GM23338 (cell line): ENCODE results near the gene GIGYF2. TPM values are rescaled to one million over a fixed set of nuclear protein-coding genes. Genes with fewer than 3 reads are reported as not detected.

Experiments
- ATAC-seq: fragments of 200-7000 bp; cut with Tn5 transposase; 3 replicates; pipeline ENCODE4 v1.9.1; 2020
- DNase-seq: peaks from one replicate; pipeline ENCODE4 v3.0.0-alpha.2; 2015; ENCODE audit warnings: low spot score
- H2AFZ ChIP-seq: fragments of 200-600 bp; sonication (generic); 2 replicates; pipeline ENCODE4 v1.8.0; 2016; ENCODE audit warnings: antibody characterized with exemption, mild to moderate bottlenecking, moderate library complexity
- H3F3A ChIP-seq: fragments of 200-600 bp; sonication (generic); replicated peaks from 2 replicates; pipeline ENCODE4 v1.8.0; 2017; ENCODE audit warnings: antibody characterized with exemption, mixed run types, low read depth
- H3K27ac ChIP-seq: fragments of 200-600 bp; sonication (generic); 2 replicates; pipeline ENCODE4 v1.6.1; 2016; ENCODE audit warnings: low read depth
- H3K27me3 ChIP-seq: fragments of 200-600 bp; sonication (generic); 2 replicates; pipeline ENCODE4 v1.8.0; 2016; ENCODE audit warnings: mild to moderate bottlenecking, mixed run types, moderate library complexity; ENCODE audit not compliant: insufficient read depth
- H3K36me3 ChIP-seq: fragments of 200-600 bp; sonication (generic); 2 replicates; pipeline ENCODE4 v1.8.0; 2016; ENCODE audit warnings: mild to moderate bottlenecking; ENCODE audit not compliant: insufficient read depth
- H3K4me1 ChIP-seq: fragments of 200-600 bp; sonication (generic); 2 replicates; pipeline ENCODE4 v1.8.0; 2016; ENCODE audit warnings: mild to moderate bottlenecking, moderate library complexity; ENCODE audit not compliant: insufficient read depth
- H3K4me2 ChIP-seq: fragments of 200-600 bp; sonication (generic); 2 replicates; pipeline ENCODE4 v1.7.1; 2017; ENCODE audit warnings: mixed run types
- H3K4me3 ChIP-seq: fragments of 200-600 bp; sonication (generic); 2 replicates; pipeline ENCODE4 v1.6.1; 2016; ENCODE audit warnings: mixed run types
- H3K79me2 ChIP-seq: fragments of 200-600 bp; sonication (generic); replicated peaks from 2 replicates; pipeline ENCODE4 v1.8.0; 2017; ENCODE audit warnings: mild to moderate bottlenecking; ENCODE audit not compliant: insufficient read depth
- H3K9me2 ChIP-seq: fragments of 200-600 bp; sonication (generic); 2 replicates; pipeline ENCODE4 v1.8.0; 2017; ENCODE audit not compliant: insufficient read depth
- H4K20me1 ChIP-seq: fragments of 200-600 bp; sonication (generic); replicated peaks from 2 replicates; pipeline ENCODE4 v1.8.0; 2017; ENCODE audit warnings: mild to moderate bottlenecking; ENCODE audit not compliant: insufficient read depth
- H3K27ac Mint-ChIP-seq: 2 replicates; pipeline ENCODE4 v1.8.0; 2020; ENCODE audit warnings: inconsistent platforms, mild to moderate bottlenecking, moderate library complexity, mixed read lengths
- H3K27me3 Mint-ChIP-seq: 3 replicates; pipeline ENCODE4 v1.8.0; 2022; ENCODE audit warnings: low read depth, mild to moderate bottlenecking, moderate library complexity, mixed read lengths, inconsistent platforms; ENCODE audit not compliant: insufficient read depth, poor library complexity
- H3K36me3 Mint-ChIP-seq: 3 replicates; pipeline ENCODE4 v1.8.0; 2021; ENCODE audit warnings: low read depth, mild to moderate bottlenecking, inconsistent platforms, moderate library complexity, mixed read lengths
- H3K4me1 Mint-ChIP-seq: 3 replicates; pipeline ENCODE4 v1.8.0; 2020; ENCODE audit warnings: mild to moderate bottlenecking, inconsistent platforms, mixed read lengths
- H3K4me3 Mint-ChIP-seq: 3 replicates; pipeline ENCODE4 v1.8.0; 2021; ENCODE audit warnings: moderate library complexity, mild to moderate bottlenecking, inconsistent platforms, mixed read lengths
- H3K9me3 Mint-ChIP-seq: 3 replicates; pipeline ENCODE4 v1.8.0; 2020; ENCODE audit warnings: moderate library complexity, mild to moderate bottlenecking, inconsistent platforms, mixed read lengths
- CREB1 ChIP-seq: fragments of 250-450 bp; sonication (Bioruptor Pico); IDR thresholded peaks from 2 replicates; pipeline ENCODE4 v1.5.0; 2020; ENCODE audit warnings: low read depth, mild to moderate bottlenecking, moderate library complexity
- ETS1 ChIP-seq: IDR thresholded peaks from 2 replicates; pipeline ENCODE4 v1.6.1; 2016; ENCODE audit warnings: antibody characterized with exemption
- EZH2 ChIP-seq: fragments of 200-600 bp; sonication (generic); IDR thresholded peaks from one replicate; pipeline ENCODE4 v1.8.0; 2017; ENCODE audit warnings: antibody characterized with exemption, mild to moderate bottlenecking, low read depth; ENCODE audit not compliant: unreplicated experiment
- EZH2phosphoT487 ChIP-seq: fragments of 200-600 bp; sonication (generic); IDR thresholded peaks from one replicate; pipeline ENCODE4 v1.8.1; 2018; ENCODE audit warnings: antibody characterized with exemption; ENCODE audit not compliant: unreplicated experiment
- JUNB ChIP-seq: IDR thresholded peaks from one replicate; pipeline ENCODE4 v1.6.1; 2016; ENCODE audit warnings: antibody characterized with exemption; ENCODE audit not compliant: unreplicated experiment
- POLR2AphosphoS5 ChIP-seq: IDR thresholded peaks from 2 replicates; pipeline ENCODE4 v1.6.1; 2016; ENCODE audit warnings: antibody characterized with exemption, low read depth
- STAT1 ChIP-seq: IDR thresholded peaks from one replicate; pipeline ENCODE4 v1.6.1; 2016; ENCODE audit warnings: antibody characterized with exemption; ENCODE audit not compliant: unreplicated experiment
- ZNF114 ChIP-seq: fragments of 250-450 bp; sonication (Bioruptor Pico); IDR thresholded peaks from 2 replicates; pipeline ENCODE4 v1.5.0; 2020; ENCODE audit warnings: mild to moderate bottlenecking, moderate library complexity
- ZNF331 ChIP-seq: fragments of 250-450 bp; sonication (Bioruptor Pico); IDR thresholded peaks from 2 replicates; pipeline ENCODE4 v1.5.0; 2020; ENCODE audit warnings: low read depth, mild to moderate bottlenecking, moderate library complexity
- polyA plus RNA-seq: library from polyadenylated mRNA; unstranded; fragments of >200 nt; fragmentation: Nextera tagmentation; extraction: Ambion mirVana; gene quantifications from 2 replicates; pipeline ENCODE4 v1.2.1, GENCODE V29; 2016
- total RNA-seq: library from RNA; depleted of rRNA; stranded (reverse); fragments of >200 nt; shearing (Covaris generic); gene quantifications from 2 replicates; pipeline ENCODE4 v1.2.3, GENCODE V29; 2014
- TF ChIP-seq, protein P1 (sequence below), 2 experiments: fragments of 200-600 bp in 1 of 2; sonication (generic) in 1 of 2; conservative IDR thresholded peaks; 2 replicates each; pipeline versions ENCODE4 v1.5.1 to v1.6.1; 2016 to 2017; ENCODE audit warnings: antibody characterized with exemption in 2 of 2, low read depth in 2 of 2, mild to moderate bottlenecking in 2 of 2, moderate library complexity in 1 of 2
- TF ChIP-seq, protein P2 (sequence below): IDR thresholded peaks from one replicate; pipeline ENCODE4 v1.6.1; 2018; ENCODE audit warnings: antibody characterized with exemption; ENCODE audit not compliant: unreplicated experiment

GIGYF2 gene
- total and polyA plus RNA-seq, 2 experiments from 2014 or later, result 48.9 to 104 TPM

- H3K27ac ChIP-seq, result no peak overlapping the region
- Mint-ChIP-seq H3K36me3 (no peaks in the 10 kb centered on the region), H3K27ac (no peak overlapping the region), H3K9me3 (no peaks in the 10 kb centered on the region), H3K27me3 (peaks cover 10% of the 10 kb centered on the region), H3K4me1 (no peaks in the 10 kb centered on the region), H3K4me3 (no peak overlapping the region)
- H3K4me2 ChIP-seq, result no peak overlapping the region
- H3K9me2 ChIP-seq, result no peaks in the 10 kb centered on the region
- 0 out of 2 replicates have a peak overlapping the region, but pooled peaks have one; percentile 14 for H2AFZ ChIP-seq
- H3F3A ChIP-seq, result no peaks in the 10 kb centered on the region
- no peaks in the 10 kb centered on the region for H3K79me2 ChIP-seq
- H3K4me1 ChIP-seq, result no peaks in the 10 kb centered on the region
- ATAC-seq, result no peak
- no peak for TF ChIP-seq ETS1
- no peak for TF ChIP-seq ZNF331 (CRISPR knock-in tag)
- H3K36me3 ChIP-seq, result no peaks in the 10 kb centered on the region
- no peak overlapping the region for H3K4me3 ChIP-seq
- no peaks in the 10 kb centered on the region for H4K20me1 ChIP-seq
- DNase-seq, result no peak
- no peaks in the 10 kb centered on the region for H3K27me3 ChIP-seq
Observed at GRCh38 chr2:232687382-232688160, 9.6 kb upstream of the GIGYF2 start.

GRCh38 chr2:232688201-232688600 is 8.9 kb upstream of the GIGYF2 start:
- H3K36me3 ChIP-seq, result no peaks in the 10 kb centered on the region
- no peak overlapping the region for H2AFZ ChIP-seq
- no peak overlapping the region for H3K4me3 Mint-ChIP-seq
- ATAC-seq (no peak), DNase-seq (no peak)
- H3K4me1 Mint-ChIP-seq, result no peaks in the 10 kb centered on the region
- no peaks in the 10 kb centered on the region for H3K27me3 ChIP-seq
- no peaks in the 10 kb centered on the region for H3K4me1 ChIP-seq
- no peaks in the 10 kb centered on the region for H4K20me1 ChIP-seq
- no peaks in the 10 kb centered on the region for H3K9me2 ChIP-seq
- H3K27ac Mint-ChIP-seq, result no peak overlapping the region
- no peak overlapping the region for H3K4me2 ChIP-seq
- H3F3A ChIP-seq, result no peaks in the 10 kb centered on the region
- no peak overlapping the region for H3K27ac ChIP-seq
- H3K36me3 Mint-ChIP-seq, result no peaks in the 10 kb centered on the region
- no peak overlapping the region for H3K4me3 ChIP-seq
- H3K79me2 ChIP-seq, result no peaks in the 10 kb centered on the region
- H3K9me3 Mint-ChIP-seq, result no peaks in the 10 kb centered on the region
- H3K27me3 Mint-ChIP-seq, result peaks cover 7% of the 10 kb centered on the region
- no peak for TF ChIP-seq STAT1
- no peak for TF ChIP-seq EZH2phosphoT487
- no peak for TF ChIP-seq EZH2
- TF ChIP-seq CREB1 (CRISPR knock-in tag), result no peak
- no peak for TF ChIP-seq POLR2AphosphoS5
- no peak for TF ChIP-seq JUNB
- TF ChIP-seq, protein P1, sequence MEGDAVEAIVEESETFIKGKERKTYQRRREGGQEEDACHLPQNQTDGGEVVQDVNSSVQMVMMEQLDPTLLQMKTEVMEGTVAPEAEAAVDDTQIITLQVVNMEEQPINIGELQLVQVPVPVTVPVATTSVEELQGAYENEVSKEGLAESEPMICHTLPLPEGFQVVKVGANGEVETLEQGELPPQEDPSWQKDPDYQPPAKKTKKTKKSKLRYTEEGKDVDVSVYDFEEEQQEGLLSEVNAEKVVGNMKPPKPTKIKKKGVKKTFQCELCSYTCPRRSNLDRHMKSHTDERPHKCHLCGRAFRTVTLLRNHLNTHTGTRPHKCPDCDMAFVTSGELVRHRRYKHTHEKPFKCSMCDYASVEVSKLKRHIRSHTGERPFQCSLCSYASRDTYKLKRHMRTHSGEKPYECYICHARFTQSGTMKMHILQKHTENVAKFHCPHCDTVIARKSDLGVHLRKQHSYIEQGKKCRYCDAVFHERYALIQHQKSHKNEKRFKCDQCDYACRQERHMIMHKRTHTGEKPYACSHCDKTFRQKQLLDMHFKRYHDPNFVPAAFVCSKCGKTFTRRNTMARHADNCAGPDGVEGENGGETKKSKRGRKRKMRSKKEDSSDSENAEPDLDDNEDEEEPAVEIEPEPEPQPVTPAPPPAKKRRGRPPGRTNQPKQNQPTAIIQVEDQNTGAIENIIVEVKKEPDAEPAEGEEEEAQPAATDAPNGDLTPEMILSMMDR (conservative IDR thresholded peaks at IDR 0.05; ENCODE audit: low read depth in 2 of 2), result no peak
- TF ChIP-seq, protein P2, sequence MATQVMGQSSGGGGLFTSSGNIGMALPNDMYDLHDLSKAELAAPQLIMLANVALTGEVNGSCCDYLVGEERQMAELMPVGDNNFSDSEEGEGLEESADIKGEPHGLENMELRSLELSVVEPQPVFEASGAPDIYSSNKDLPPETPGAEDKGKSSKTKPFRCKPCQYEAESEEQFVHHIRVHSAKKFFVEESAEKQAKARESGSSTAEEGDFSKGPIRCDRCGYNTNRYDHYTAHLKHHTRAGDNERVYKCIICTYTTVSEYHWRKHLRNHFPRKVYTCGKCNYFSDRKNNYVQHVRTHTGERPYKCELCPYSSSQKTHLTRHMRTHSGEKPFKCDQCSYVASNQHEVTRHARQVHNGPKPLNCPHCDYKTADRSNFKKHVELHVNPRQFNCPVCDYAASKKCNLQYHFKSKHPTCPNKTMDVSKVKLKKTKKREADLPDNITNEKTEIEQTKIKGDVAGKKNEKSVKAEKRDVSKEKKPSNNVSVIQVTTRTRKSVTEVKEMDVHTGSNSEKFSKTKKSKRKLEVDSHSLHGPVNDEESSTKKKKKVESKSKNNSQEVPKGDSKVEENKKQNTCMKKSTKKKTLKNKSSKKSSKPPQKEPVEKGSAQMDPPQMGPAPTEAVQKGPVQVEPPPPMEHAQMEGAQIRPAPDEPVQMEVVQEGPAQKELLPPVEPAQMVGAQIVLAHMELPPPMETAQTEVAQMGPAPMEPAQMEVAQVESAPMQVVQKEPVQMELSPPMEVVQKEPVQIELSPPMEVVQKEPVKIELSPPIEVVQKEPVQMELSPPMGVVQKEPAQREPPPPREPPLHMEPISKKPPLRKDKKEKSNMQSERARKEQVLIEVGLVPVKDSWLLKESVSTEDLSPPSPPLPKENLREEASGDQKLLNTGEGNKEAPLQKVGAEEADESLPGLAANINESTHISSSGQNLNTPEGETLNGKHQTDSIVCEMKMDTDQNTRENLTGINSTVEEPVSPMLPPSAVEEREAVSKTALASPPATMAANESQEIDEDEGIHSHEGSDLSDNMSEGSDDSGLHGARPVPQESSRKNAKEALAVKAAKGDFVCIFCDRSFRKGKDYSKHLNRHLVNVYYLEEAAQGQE, result no peak
- TF ChIP-seq ZNF114 (CRISPR knock-in tag), result no peak
- no peak for TF ChIP-seq ZNF331 (CRISPR knock-in tag)
